ENCODE data around the gene PACSIN1.
"Not testable (repeated sequence)": the region's sequence is repeated elsewhere in the genome, so short reads cannot be mapped to it uniquely, and the experiment has no call there.

PACSIN1 gene

DNA sequence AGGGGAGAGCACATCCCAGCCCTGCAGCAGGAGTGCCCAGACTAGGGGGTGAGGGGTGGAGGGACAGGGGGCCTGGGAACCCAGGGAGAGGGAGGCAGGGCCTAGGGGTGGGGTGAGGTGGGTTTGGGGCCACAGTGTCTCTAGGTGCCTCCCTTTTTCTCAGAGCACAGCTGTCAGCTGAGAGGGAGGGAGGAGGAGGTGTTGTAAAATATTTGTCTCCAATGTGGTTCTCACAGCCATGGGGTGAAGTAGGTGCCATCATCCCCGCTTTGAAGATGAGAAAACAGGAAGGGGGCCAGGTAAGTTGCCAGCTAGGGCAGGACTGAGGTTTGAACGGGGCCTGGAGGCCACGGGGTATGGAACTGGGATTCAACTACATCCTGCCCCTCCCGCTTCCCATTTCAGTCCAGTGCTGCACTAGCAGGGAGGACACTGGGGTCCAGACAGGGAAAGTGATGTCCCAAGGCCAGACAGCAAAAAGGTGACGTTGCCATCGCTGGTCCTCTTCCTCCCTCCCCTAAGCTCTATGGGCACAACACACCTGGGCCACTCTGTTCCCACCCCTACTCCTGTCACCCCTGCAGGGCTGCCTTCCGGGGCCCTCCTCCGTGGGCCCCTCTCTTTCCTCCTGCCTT, 20.3 kb downstream of the PACSIN1 start:
- peak; percentile 35 for DNase-seq

DNA sequence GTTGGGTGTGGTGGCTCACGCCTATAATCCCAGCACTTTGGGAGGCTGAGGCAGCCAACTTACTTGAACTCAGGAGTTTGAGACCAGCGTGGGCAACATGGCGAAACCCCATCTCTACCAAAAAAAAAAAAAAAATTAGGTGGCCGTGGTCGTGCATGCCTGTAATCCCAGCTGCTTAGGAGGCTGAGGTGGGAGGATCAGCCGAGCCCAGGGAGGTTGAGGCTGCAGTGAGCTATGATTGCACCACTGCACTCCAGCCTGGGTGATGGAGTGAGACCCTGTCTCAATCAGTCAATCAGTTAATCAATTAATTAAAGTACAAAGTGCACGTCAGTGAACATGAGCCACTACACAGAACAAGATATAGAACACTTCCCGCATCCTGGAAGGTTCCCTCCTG, 21.0 kb downstream of the PACSIN1 start:
- not testable (repeated sequence) for DNase-seq

DNA sequence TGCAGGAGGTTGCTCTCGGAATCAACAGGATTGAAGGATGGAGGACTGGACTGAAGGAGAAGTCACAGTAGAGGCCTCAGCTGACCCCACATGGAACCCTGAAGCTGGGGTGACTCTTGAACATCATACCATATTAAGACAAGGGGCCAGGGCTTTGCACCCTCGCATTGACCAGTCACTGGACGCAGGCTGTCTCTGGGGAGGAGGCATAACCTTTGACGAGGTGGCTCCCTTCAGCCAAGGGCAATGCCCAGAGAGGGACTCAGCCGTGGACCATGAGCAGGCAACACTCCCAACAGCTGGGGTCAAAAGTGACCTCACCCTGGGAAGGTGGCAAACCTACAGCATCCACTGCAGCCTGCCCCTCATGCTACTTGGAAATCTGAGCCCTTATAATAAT, 21.7 kb downstream of the PACSIN1 start:
- DNase-seq: no peak

DNA sequence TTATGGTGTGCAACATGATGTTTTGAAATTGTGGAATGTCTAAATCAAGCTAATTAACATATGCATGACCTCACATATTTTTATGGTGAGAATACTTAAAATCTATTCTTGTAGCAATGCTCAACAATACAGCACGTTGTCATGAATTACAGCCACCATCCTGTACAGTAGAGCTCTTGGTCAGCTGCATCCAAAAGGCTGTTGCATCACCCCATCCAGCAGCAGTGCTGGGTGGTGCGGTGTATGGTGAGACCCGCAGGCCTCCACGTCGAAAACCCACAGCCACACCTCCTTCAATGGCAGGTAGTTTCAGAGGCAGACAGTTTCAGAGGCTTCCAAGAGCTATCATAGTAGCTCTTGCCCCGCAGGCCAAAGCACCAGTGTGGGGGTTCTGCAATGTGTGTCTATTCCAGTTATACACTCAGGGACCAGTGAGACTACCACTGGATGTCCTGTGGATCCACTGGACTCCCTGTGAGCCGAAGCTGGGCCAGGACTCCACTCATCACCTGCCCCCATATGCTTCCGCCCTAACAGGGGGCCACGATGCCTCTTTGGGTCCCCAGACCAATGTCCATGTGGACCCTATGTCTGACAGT, 23.4 kb downstream of the PACSIN1 start:
- no peak for DNase-seq

DNA sequence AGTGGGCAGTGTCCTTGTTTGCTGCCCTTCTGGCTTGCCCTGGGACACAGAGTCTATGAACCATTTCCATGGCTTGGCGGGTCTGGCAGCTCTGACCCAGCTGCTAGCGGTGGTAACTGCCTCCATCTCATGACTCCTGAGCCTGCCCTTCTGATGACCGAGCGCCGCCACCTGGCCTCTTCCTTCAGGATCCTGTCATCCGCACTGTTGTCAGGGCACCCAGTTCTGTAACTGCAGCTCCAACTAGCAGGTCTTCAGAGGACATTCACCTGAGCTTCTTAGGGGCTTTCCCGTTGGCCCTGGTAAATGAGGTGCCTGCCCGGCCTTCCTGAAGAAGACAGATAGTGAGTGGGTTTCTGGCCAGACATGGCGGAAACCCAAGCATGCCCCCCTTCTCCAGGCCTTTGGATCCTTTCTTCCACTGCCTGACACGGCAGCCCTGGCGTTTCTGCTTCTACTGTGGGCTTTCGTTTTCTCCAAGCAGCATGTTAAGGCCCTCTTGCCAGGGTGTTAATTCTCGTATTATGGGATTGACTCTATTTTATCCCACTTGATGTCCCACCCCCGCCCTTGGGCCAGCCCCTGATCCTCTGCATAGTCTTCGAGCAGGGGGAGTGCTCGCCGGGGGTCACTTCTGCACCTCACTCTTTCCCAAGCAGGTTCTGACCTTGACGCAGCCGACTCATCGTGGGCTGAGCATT, 24.7 kb downstream of the PACSIN1 start:
- DNase-seq: no peak

DNA sequence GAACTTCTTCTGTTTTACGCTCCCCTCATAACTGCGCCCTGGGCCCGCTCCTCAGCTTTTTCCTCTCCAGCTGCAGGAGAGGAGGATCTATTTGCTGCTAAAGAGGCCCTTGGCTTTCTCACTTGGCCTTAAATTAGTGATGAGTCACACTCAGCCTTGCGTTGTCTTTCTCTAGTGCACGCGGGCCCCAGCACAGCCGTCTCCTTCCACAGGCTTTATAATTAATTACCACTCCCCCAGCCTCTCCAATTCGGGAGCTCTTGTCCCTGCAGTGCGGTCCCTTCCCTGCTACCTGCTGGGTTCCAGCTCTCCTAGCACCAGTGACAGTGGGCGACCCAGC, 25.2 kb downstream of the PACSIN1 start:
- DNase-seq: no peak

DNA sequence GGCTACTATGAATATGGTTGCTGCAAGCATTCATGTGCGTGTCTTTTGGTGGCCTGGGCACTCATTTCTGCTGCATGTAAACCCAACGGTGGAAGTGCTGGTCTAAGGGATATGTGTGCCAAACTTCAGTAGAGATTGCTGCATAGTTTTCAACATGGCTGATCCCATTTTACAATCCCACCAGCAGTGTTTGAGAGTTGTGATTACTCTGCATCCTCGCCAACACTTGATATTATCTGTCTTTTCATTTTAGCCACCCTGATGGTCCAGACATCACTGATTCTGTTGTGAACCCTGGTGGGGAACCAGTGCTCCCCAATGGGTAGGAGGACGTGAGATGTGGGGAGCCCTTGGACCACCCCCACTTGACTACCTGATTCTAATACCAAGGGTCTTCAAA, 27.5 kb downstream of the PACSIN1 start:
- no peak for DNase-seq

DNA sequence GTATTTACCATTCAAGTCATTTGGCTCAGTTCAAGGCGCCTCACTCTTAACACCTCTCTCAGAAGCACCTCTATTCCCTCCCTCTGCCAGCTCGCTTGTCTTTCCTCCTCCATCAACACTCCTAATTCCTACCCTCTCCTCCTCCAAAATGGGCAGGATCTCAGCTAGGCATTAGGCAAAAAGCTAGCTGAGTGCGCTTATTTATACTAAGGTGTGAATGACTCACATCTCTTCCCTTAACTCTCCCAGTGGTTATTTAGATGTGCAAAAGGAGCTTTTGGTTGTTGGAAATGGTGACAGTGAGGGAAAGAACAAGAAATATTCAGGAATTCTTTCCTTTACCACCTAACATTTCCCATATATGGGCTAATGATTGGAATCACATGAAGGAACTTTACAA, 29.1 kb downstream of the PACSIN1 start:
- no peak for DNase-seq

DNA sequence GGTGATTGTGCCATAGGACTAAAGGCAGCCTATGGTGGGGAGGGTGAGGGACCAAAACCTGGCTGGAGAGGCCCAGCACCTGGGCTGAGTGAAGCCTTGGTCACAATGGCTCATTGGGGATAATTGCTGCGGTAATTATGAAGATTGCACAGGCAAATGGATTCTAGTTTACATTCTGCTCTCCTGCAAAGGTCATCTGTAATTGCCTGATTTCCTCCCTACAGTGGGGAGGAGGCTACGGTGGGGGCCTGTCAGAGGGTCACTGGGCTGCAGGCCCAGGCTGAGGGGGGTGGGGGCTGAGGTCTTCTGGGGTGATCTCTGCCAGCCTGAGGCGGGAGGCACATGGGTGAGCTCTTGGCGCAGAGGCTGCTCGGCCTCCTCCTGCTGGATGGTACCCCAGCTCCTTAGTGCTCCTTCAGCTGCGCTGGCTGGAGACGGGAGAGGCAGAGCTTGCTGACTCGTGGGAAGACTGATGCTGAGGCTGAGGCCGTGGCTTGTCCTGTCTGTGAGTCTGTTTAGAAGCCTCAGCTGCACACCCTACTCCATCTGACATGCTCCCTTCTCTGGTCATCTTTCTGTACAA, 30.3 kb downstream of the PACSIN1 start:
- DNase-seq: no peak

DNA sequence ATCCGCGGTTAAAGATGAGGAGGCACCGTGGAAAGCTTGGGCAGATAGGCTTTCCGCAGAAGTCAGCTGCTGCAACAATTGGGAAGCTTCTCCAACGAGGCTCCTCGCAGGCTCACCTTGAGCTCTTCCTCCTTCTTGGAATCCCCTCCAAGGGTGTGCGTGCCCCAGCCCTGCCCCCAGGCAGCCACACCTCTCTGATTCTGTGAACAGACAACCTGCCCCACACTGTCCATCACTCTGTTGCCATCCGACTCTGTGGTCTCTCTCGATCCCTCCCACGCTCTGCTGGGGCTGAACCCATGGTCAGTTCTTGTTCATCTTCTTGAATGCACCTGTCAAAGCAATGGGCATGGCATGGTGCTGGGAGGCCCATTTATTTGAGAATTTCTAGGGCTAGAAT, 31.5 kb downstream of the PACSIN1 start:
- no peak for DNase-seq

DNA sequence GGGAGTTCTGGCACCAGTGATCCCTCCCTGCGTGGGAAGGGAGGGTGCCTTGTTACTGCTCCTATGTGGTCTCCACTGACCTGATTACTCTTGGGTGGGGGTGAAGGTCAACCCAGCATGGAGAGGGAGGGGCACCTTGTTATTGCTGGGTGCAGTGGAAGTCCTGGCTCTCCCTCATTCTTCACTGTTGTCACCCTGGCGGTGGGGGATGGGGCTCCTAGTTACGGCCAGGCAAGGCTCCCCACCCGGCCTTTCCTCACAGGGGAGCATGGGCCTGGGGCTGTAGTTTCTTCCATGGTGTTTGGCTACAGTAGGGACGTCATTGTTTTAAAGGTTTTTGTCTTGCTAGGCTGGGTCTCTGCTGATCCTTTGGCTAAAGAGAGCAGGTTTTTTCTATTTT, 40.8 kb downstream of the PACSIN1 start:
- no peak for DNase-seq

DNA sequence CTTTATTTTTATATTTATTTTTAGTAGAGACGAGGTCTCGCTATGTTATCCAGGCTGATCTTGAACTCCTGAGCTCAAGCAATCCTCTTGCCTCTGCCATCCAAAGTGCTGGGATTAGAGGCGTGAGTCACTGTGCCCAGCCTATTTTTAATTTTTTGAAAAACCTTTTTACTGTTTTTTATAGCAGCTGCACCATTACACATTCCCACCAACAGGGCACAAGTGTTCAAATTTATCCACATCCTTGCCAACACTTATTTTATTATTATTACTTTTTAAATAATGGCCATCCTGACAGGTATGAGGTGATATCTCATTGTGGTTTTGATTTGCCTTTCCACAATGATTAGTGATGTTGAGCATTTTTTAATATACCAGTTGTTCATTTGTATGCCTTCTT, 42.5 kb downstream of the PACSIN1 start:
- DNase-seq: no peak

DNA sequence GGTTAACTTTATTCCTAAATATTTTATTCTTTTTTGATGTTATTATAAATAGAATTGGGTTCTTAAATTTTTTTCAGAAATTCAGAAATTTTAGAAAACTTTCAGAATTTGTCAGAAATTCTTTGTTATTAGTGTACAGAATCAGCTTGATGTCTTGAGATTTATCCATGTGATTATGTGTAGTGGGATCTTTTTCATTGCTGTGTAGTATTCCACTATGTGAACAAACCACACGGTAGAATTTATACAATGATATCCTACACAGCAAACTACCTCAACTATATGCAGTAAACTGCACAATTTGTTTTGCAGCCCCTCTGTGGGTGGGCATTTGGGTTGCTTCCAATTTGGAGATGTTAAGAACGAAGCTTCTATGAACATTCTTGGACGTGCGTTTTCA, 43.9 kb downstream of the PACSIN1 start:
- DNase-seq: no peak

DNA sequence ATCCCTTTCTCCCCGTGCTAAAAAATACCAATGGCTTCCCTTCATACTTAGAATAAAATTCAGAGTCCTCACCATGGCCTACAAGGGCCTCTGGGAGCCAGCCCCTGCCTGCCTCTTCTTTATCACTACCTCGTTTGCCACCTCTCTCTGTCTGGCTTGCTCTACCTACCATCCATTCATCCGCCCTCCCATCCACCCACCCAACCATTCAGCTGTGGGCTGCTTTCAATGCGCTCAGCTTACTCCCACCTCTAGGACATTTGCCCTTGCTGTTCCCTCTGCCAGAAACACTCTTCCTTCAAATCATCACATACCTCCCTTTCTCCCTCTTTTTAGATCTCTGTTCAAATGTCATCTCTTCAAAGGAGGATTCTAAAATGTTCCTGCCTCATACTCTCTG, 44.4 kb downstream of the PACSIN1 start:
- DNase-seq: no peak

DNA sequence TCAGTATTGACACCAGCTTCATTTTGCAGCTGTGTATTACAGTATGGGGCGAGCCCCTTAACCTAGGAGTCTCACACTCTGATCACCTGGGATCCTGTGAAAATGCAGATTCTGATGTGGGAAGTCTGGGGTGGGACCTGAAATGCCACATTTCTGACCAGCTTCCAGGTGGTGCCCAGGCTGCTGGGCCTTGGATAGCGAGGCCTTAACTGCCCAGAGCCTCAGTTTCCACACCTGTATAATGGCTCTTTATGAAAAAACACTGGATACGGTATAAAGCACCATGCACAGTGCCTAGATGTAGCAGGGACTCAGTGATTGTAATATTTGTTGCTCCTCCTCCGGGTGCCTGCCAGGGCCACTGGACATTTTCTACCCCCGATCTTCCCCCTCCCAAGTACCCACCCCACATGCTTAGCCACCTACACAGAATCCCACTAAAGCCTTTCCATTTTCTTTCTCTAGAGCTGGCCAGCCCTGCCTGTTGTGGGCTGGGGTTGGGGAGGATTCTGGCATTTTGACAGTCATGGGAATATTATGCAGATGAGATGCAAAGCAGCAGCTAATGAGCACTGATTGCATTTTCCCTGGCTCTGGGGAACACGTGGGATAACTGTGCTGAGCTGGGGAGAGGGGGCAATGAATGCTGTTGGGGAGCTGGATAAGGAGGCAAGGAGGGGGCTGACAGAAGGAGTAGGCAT, 45.5 kb downstream of the PACSIN1 start:
- no peak for DNase-seq

DNA sequence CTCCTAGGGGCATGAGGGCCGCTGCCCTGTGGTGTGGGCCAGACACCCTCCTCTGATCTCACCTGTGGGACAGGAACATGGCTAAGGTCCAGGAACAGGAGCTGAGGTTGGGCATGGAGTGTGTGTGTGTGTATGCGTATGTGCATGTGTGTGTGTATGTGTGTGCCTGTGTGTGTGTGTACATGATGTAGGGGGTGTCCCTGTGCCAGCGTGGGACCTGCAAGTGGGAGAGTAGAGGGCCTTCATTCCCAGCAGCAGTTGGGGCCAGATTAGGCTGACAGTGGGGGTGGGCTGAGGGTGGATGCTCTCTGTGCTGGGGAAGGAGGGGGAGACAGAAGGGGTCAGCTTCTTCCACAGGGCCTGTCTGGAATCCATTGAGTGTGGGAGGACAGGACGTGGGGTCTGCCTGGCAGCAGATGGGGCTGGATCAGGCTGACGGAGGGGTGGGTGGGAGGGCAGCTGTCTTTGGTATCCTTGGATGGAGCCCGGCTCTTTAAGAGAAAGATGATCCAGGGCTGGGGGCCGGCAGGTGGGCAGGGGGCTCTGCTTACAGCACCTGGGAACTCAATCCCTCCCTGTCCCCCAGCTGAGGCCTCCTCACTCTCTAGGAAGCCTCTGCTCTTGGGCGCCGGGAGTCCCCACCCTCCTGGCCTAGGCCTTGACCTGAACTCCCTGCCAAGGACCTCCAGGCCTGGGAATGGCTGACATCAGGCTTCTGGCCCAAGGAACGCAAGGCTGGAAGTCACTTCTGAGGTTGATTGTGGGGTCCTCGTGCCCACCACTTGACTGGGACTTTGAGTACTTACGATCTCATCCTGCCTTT, 46.2 kb downstream of the PACSIN1 start:
- DNase-seq: no peak

DNA sequence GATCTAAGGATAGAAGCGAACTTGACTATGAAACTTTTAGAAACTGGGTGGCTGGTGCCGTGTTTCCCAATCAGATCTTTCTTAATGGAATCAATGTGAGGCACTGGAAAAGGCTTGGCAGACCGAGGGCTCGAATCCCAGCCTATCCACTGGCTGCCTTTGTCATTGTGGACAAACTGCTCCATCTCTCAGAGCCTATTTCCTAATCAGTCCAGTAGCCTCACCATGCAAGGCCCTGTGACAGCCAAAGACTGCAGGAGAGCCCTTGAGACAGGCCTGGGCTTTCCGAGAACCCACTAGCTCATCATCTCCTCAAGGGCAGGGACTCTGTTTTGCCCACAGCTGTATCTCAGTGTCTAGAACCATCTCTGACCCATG, 46.9 kb downstream of the PACSIN1 start:
- no peak for DNase-seq

DNA sequence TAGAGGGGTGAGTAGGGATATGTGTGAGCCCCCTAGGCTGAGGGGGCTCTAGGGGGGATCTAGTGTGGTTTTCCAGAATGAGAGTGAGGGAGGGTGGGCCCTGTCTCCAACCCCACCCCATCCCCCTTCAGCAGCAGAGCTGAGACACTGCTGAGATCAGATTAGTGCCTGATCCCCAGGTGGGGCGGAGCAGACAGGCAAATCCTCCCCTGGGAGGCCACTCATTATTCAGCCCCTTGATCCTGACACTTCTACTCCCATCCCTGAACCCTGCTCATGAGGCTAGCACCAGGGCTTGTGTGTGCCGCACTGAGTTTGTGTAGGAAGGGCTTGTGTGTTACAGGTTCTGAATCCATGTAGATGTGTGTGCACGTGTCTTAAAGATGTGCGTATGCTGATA, 47.8 kb downstream of the PACSIN1 start:
- no peak for DNase-seq

DNA sequence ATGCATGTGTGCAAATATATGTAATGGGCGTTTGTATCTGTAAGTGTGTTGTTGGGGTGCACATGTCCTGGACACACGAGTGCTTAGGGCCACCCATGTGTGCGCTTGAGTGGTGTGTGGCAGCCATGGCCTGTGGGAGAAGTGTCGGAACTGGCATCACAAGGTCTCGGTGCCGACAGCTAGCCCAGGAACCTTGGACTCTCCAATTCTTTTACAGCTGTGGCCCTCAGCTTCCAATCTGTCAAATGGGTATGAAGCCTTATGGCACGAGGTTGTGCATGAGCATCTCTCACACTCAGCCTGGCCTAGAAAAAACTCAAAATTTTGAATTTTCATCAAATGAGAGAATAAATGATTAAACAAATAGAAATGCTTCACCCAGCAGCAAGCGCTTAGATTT, 48.2 kb downstream of the PACSIN1 start:
- DNase-seq: no peak

DNA sequence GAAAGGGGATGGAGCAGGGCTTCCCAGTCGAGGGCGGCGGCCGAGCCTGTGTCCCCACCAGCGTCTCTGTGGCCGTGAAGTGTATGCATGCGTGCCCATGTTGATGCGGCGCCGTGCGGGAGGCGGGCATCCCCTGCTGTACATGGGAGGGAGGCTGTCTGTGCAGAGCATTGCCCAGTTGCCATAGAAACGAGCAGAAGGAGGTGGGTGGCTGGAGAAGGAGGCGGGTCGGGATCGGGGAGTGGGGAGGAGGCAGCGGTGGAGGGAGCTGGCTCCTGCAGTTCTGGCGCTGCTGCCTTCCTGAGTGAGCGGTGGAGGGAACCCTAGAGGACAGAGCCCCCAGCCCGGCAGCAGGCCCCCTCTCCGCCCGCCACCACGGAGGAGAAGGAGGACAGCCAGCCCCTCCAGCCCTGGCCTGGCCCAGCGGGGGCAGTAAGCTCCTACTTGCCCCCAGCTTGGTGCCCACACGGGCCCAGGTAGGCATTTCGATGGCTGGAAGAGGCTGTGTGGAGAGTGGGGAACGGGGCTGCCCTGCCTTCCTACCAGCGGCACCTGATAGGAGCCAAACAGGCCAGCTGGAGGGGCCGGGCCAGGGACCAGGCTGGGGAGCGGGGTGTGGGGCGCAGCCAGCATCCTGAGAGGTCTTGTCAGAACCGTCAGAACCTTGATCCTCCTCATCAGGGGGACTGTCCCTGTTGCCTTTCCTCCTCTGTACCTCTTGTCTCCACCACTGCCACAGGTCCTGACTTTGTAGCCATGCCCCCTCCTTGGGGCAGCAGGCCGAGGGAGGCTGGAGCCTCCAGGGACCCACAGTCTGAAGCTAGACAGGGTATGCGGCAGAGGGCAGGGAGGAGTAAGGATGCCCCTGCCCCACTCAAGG, 49.0 kb downstream of the PACSIN1 start:
- no peak for DNase-seq

DNA sequence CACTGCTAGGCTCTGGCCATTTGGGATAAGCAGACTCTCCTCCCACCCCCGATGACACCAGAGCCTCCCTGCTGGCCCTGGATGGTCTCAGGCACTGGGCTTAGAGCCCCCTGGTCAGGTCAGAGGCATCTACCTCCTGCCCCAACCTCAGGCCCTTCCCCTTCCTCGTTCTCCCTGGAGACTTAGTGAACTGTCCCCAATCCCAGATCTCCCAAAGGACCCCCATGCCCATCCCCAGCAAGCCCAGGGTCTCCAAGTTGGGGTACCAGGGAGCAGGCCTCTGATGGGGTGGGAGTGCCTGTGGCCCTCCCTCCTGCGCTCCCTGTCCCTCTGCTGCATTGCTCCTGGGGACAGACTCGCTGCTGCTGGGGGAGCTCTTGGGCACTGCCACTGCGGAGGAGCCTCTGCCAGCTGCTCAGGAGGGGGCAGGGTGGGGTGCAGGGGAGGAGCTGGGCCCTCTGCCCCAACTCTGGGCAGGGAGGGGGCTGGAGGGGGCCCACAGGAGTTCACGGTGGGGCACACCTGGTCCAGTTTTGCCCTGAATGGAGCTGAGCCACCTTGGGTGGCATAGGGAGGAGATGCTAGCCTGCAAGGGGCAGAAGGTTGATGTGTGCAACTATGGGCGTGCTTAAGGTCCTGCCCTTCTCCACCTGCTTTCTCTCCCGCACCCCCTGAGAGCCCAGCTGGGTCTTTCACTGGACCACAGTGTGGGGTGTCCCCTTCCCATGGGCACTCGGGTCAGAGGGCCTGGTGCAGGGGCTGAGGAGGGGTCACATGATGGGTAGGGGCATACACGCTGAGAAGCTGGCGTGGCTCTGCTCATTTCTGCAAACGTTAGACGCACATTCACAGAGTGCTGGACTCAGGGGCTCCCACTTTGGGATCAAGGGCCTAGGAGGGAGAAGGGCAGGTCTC, 49.9 kb downstream of the PACSIN1 start:
- DNase-seq: no peak

Measured in CD4-positive, alpha-beta T cell treated with Interleukin-12 subunit alpha and Interleukin-12 subunit beta, for 1 hour (primary cell).